Stimulated activated CD8-positive, alpha-beta memory T cell treated with anti-CD3 and anti-CD28 coated beads, Interleukin-4, amount 100 ng/mL, for 4 hours (primary cell): ENCODE data around the gene TEX52.
"Not testable (repeated sequence)": the region's sequence is repeated elsewhere in the genome, so short reads cannot be mapped to it uniquely, and the experiment has no call there.

ENCODE experiments used
- DNase-seq, 2 donors: peaks; one replicate each; pipeline ENCODE4 v3.0.0-alpha.2; 2020; ENCODE audit warnings: low read depth in 2 of 2, low spot score in 1 of 2

The TEX52 gene

GRCh38 chr12:2868986-2869632 lies 12.3 kb upstream of the TEX52 start:
- not testable (repeated sequence) for DNase-seq

- DNase-seq: no peak
Measured at GRCh38 chr12:2864198-2864597, 7.4 kb upstream of the TEX52 start.

- not testable (repeated sequence) for DNase-seq
Measured at GRCh38 chr12:2863402-2863801, 6.6 kb upstream of the TEX52 start.

- DNase-seq: no peak
Measured at GRCh38 chr12:2862876-2863275, 6.0 kb upstream of the TEX52 start.

GRCh38 chr12:2860170-2860569 lies 3.3 kb upstream of the TEX52 start:
- DNase-seq: no peak

- no peak for DNase-seq
Measured at GRCh38 chr12:2858944-2859421, 2.1 kb upstream of the TEX52 start.

- DNase-seq: no peak
Measured at GRCh38 chr12:2858334-2858733, 1.5 kb upstream of the TEX52 start.

GRCh38 chr12:2857576-2857975 lies 737 bp upstream of the TEX52 start:
- no peak for DNase-seq

GRCh38 chr12:2856051-2856450 lies 788 bp downstream of the TEX52 start:
- no peak for DNase-seq

GRCh38 chr12:2855546-2855945 lies 1.3 kb downstream of the TEX52 start:
- DNase-seq: no peak

- DNase-seq: no peak
Measured at GRCh38 chr12:2854669-2855453, 2.0 kb downstream of the TEX52 start.

GRCh38 chr12:2853626-2854025 lies 3.2 kb downstream of the TEX52 start:
- DNase-seq: no peak

- no peak for DNase-seq
Measured at GRCh38 chr12:2851931-2852330, 4.9 kb downstream of the TEX52 start.

- DNase-seq: no peak
Measured at GRCh38 chr12:2845280-2845679, 11.6 kb downstream of the TEX52 start.

- DNase-seq: no peak
Measured at GRCh38 chr12:2844786-2845185, 12.1 kb downstream of the TEX52 start.

- DNase-seq: no peak
Measured at GRCh38 chr12:2842948-2843347, 13.9 kb downstream of the TEX52 start.

- DNase-seq: no peak
Measured at GRCh38 chr12:2841056-2841650, 15.7 kb downstream of the TEX52 start.

- no peak for DNase-seq
Measured at GRCh38 chr12:2836574-2836973, 20.3 kb downstream of the TEX52 start.

GRCh38 chr12:2835691-2836403 lies 21.0 kb downstream of the TEX52 start:
- no peak for DNase-seq

GRCh38 chr12:2834581-2835491 lies 22.0 kb downstream of the TEX52 start, which contains the start of gene NRIP2:
Gene NRIP2 (minus strand): TSS chr12:2835035. CDS start chr12:2834983, 52 bp downstream.
- DNase-seq: no peak
